ENCODE results near the gene CNTN5. TPM values are rescaled to one million over a fixed set of nuclear protein-coding genes. Genes with fewer than 3 reads are reported as not detected.

Gene CNTN5
- polyA plus RNA-seq, 1 of the 3 experiments (the other 2 are of a cell fraction), result not detected

GRCh38 chr11:99142237-99142636 is 121.5 kb downstream of the CNTN5 start:
- CTCF ChIA-PET, result no interaction called here
- TF ChIP-seq MXI1 (IDR thresholded peaks at IDR 0.05; ENCODE audit: low read depth, low read length) (no peak), USF1 (IDR thresholded peaks at IDR 0.05; ENCODE audit: borderline replicate concordance, low read depth) (no peak), SIN3A (IDR thresholded peaks at IDR 0.05; ENCODE audit: borderline replicate concordance, low read depth, low read length) (no peak), FOXJ3 (CRISPR knock-in tag; IDR thresholded peaks at IDR 0.05) (no peak), REST (IDR thresholded peaks at IDR 0.05; ENCODE audit: low read depth, low read length) (no peak), GATA2 (CRISPR knock-in tag; IDR thresholded peaks at IDR 0.05) (no peak), TCF12 (IDR thresholded peaks at IDR 0.05) (no peak), SMC3 (IDR thresholded peaks at IDR 0.05; ENCODE audit: low read depth, low read length) (no peak), CTCF (IDR thresholded peaks at IDR 0.05) (no peak), RCOR1 (IDR thresholded peaks at IDR 0.05; ENCODE audit: low read length) (no peak), USF2 (IDR thresholded peaks at IDR 0.05; ENCODE audit: borderline replicate concordance, low read depth, low read length) (no peak), PBX3 (IDR thresholded peaks at IDR 0.05) (no peak), RXRA (IDR thresholded peaks at IDR 0.05; ENCODE audit: borderline replicate concordance, low read depth) (no peak), YY1 (IDR thresholded peaks at IDR 0.05; ENCODE audit: low read depth) (no peak), IRF3 (IDR thresholded peaks at IDR 0.05; ENCODE audit: low read depth, low read length) (no peak), EP300 (IDR thresholded peaks at IDR 0.05; ENCODE audit: borderline replicate concordance in 1 of 2, low read depth in 1 of 2, low read length in 1 of 2) (no peak), EZH2phosphoT487 (IDR thresholded peaks at IDR 0.05; ENCODE audit: borderline replicate concordance, low read depth) (no peak), POLR2AphosphoS5 (IDR thresholded peaks at IDR 0.05; ENCODE audit: low read depth, low read length) (no peak)
- Histone ChIP-seq H3F3A (replicated peaks; ENCODE audit: insufficient read depth) (no peaks in the 10 kb centered on the region), H3K9me3 (no peaks in the 10 kb centered on the region; the same call in 1 of the 2 replicates), H2AFZ (ENCODE audit: low read depth) (no peak overlapping the region), H3K9ac (no peak overlapping the region), H3K36me3 (replicated peaks in 1 of 2; ENCODE audit: control insufficient read depth in 1 of 2, insufficient read depth in 2 of 2, low read length in 1 of 2) (no peaks in the 10 kb centered on the region), H3K27ac (ENCODE audit: low read depth in 2 of 2, low read length in 1 of 2) (no peak overlapping the region), H3K27me3 (ENCODE audit: insufficient read depth) (no peaks in the 10 kb centered on the region), H3K9me2 (no peaks in the 10 kb centered on the region), H3K4me2 (no peak overlapping the region), H3K4me3 (ENCODE audit: low read depth in 2 of 2, low read length in 1 of 2) (no peak overlapping the region), H3K4me1 (ENCODE audit: control insufficient read depth in 1 of 2, insufficient read depth in 2 of 2, low read depth in 1 of 2, low read length in 1 of 2) (no peaks in the 10 kb centered on the region), H4K20me1 (ENCODE audit: insufficient read depth) (no peaks in the 10 kb centered on the region), H3K79me2 (ENCODE audit: insufficient read depth) (no peaks in the 10 kb centered on the region)
- DNase-seq, result no peak
- 11% methylated on average over 3 of the region's 4 CpGs for WGBS (ENCODE audit: low lambda C conversion rate)
- POLR2A ChIA-PET, result no interaction called here

Measured in SK-N-SH (cell line).